Liver (tissue), 9 donors: ENCODE results near the gene SLC25A21. TPM values are rescaled to one million over a fixed set of nuclear protein-coding genes. Genes with fewer than 3 reads are reported as not detected.

Experiments used
- DNase-seq: peaks from one replicate; pipeline ENCODE4 v3.0.0-alpha.2; 2017; ENCODE audit warnings: low spot score
- H3K27ac ChIP-seq, 2 donors: one replicate each; pipeline ENCODE4 v1.7.0; 2013; ENCODE audit warnings: inconsistent platforms in 2 of 2, low read length in 2 of 2, control low read depth in 1 of 2, low read depth in 1 of 2, mild to moderate bottlenecking in 1 of 2
- H3K27me3 ChIP-seq, 4 donors: one replicate each; pipeline versions ENCODE4 v1.6.1 to v1.7.0; 2013; ENCODE audit warnings: low read length in 3 of 4, inconsistent platforms in 1 of 4, mild to moderate bottlenecking in 1 of 4, moderate library complexity in 1 of 4; ENCODE audit not compliant: control insufficient read depth in 4 of 4, insufficient read depth in 4 of 4
- H3K36me3 ChIP-seq, 4 donors: one replicate each; pipeline versions ENCODE4 v1.6.1 to v1.7.0; 2013; ENCODE audit warnings: low read length in 3 of 4, mild to moderate bottlenecking in 3 of 4, low read depth in 1 of 4, moderate library complexity in 1 of 4; ENCODE audit not compliant: control insufficient read depth in 4 of 4, insufficient read depth in 3 of 4
- H3K4me1 ChIP-seq, 4 donors: one replicate each; pipeline versions ENCODE4 v1.6.1 to v1.7.0; 2013; ENCODE audit warnings: low read length in 3 of 4, mild to moderate bottlenecking in 3 of 4, moderate library complexity in 1 of 4; ENCODE audit not compliant: control insufficient read depth in 4 of 4, insufficient read depth in 4 of 4
- H3K4me3 ChIP-seq, 3 donors: one replicate each; pipeline versions ENCODE4 v1.6.1 to v1.7.0; 2013; ENCODE audit warnings: low read length in 3 of 3, control low read depth in 1 of 3, low read depth in 1 of 3, mild to moderate bottlenecking in 1 of 3
- H3K9ac ChIP-seq, 2 donors: one replicate each; pipeline ENCODE4 v1.7.0; 2013; ENCODE audit warnings: low read length in 2 of 2, mild to moderate bottlenecking in 2 of 2, moderate library complexity in 2 of 2, control low read depth in 1 of 2, low read depth in 1 of 2
- H3K9me3 ChIP-seq, 4 donors: one replicate each; pipeline versions ENCODE4 v1.6.1 to v1.7.0; 2013; ENCODE audit warnings: low read length in 3 of 4; ENCODE audit not compliant: control insufficient read depth in 4 of 4
- EGR1 ChIP-seq, 2 donors: IDR thresholded peaks; 2 replicates each; pipeline ENCODE4 v1.6.1; 2016 to 2018; ENCODE audit warnings: antibody characterized with exemption in 2 of 2, low read depth in 2 of 2
- FOXA2 ChIP-seq: IDR thresholded peaks from 2 replicates; pipeline ENCODE4 v1.6.1; 2016; ENCODE audit warnings: antibody characterized with exemption
- HNF4A ChIP-seq, 2 donors: conservative IDR thresholded peaks; 2 replicates each; pipeline ENCODE4 v1.6.1; 2016; ENCODE audit warnings: antibody characterized with exemption in 2 of 2, mild to moderate bottlenecking in 2 of 2
- HNF4G ChIP-seq: IDR thresholded peaks from 2 replicates; pipeline ENCODE4 v1.6.1; 2016; ENCODE audit warnings: antibody characterized with exemption
- NR2F2 ChIP-seq: IDR thresholded peaks from 2 replicates; pipeline ENCODE4 v1.6.1; 2016; ENCODE audit warnings: antibody characterized with exemption
- TAF1 ChIP-seq: conservative IDR thresholded peaks from 2 replicates; pipeline ENCODE4 v1.6.1; 2016; ENCODE audit warnings: antibody characterized with exemption, mild to moderate bottlenecking
- YY1 ChIP-seq: IDR thresholded peaks from 2 replicates; pipeline ENCODE4 v1.6.1; 2016; ENCODE audit warnings: antibody characterized with exemption, mild to moderate bottlenecking
- ZBTB33 ChIP-seq: IDR thresholded peaks from 2 replicates; pipeline ENCODE4 v1.6.1; 2016; ENCODE audit warnings: antibody characterized with exemption
- WGBS: extraction: QIAGEN DNeasy Blood & Tissue Kit; methylation state at CpG from one replicate; pipeline ENCODE4 v1.1.7; 2013; 5-methylcytosine and 5-hydroxymethylcytosine counted together
- polyA plus RNA-seq, 2 donors: library from polyadenylated mRNA; stranded (reverse) in 1 of 2; unstranded in 1 of 2; fragments of 200-250 nt in 1 of 2; fragments of >200 nt in 1 of 2; fragmentation: Nextera tagmentation in 1 of 2; extraction: Ambion mirVana in 1 of 2; gene quantifications; one replicate each; pipeline versions ENCODE4 v1.2.1 to v1.2.3, GENCODE V29; 2013 to 2015
- total RNA-seq, 2 donors: library from RNA; depleted of rRNA; stranded (reverse); fragments of >200 nt; gene quantifications; one replicate each; pipeline ENCODE4 v1.2.3, GENCODE V29; 2014
- TF ChIP-seq, protein P1 (sequence below): IDR thresholded peaks from 2 replicates; pipeline ENCODE4 v1.6.1; 2016; ENCODE audit warnings: antibody characterized with exemption, mild to moderate bottlenecking
- TF ChIP-seq, protein P2 (sequence below): fragments of 150-350 bp; IDR thresholded peaks from 2 replicates; pipeline ENCODE4 v1.5.1; 2017; ENCODE audit warnings: improper control_type of control experiment, low read depth, low read length; ENCODE audit not compliant: missing input control
- donor health status: healthy.
- donor health status: healthy.
- donor health status: healthy.
- donor health status: healthy.
- donor health status: healthy.

Gene SLC25A21
- total and polyA plus RNA-seq, 4 donors: 0.13 to 24.3 (median 0.23) TPM

DNA sequence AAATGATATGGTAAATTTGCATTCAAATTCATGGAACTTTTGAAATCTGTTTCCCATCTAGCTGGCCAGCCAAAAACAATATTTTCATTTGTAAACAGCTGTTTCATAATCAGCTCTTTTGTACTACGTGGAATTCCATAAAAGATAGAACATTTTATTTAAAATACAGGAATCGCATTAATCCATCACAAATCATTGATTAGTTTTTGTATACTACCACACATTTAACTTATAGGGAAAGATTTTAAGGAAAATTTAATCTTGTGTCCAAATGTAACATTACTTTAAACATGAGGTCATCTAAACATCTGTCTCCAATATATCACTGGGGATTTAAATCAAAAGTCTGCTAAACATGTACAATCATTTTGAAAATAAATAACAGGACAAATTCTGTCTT, 33.5 kb downstream of the SLC25A21 start:
- Histone ChIP-seq H3K36me3 (no peaks in the 10 kb centered on the region), H3K9me3 (no peaks in the 10 kb centered on the region), H3K4me3 (no peak overlapping the region), H3K27ac (no peak overlapping the region), H3K4me1 (no peaks in the 10 kb centered on the region), H3K9ac (no peak overlapping the region), H3K27me3 (no peaks in the 10 kb centered on the region)
- 67% methylated on average over 2 of the region's 2 CpGs for WGBS
- TF ChIP-seq EGR1 (IDR thresholded peaks at IDR 0.05; ENCODE audit: low read depth in 2 of 2) (no peak), HNF4A (conservative IDR thresholded peaks at IDR 0.05) (no peak), YY1 (no peak), FOXA2 (no peak)
- TF ChIP-seq, protein P1, sequence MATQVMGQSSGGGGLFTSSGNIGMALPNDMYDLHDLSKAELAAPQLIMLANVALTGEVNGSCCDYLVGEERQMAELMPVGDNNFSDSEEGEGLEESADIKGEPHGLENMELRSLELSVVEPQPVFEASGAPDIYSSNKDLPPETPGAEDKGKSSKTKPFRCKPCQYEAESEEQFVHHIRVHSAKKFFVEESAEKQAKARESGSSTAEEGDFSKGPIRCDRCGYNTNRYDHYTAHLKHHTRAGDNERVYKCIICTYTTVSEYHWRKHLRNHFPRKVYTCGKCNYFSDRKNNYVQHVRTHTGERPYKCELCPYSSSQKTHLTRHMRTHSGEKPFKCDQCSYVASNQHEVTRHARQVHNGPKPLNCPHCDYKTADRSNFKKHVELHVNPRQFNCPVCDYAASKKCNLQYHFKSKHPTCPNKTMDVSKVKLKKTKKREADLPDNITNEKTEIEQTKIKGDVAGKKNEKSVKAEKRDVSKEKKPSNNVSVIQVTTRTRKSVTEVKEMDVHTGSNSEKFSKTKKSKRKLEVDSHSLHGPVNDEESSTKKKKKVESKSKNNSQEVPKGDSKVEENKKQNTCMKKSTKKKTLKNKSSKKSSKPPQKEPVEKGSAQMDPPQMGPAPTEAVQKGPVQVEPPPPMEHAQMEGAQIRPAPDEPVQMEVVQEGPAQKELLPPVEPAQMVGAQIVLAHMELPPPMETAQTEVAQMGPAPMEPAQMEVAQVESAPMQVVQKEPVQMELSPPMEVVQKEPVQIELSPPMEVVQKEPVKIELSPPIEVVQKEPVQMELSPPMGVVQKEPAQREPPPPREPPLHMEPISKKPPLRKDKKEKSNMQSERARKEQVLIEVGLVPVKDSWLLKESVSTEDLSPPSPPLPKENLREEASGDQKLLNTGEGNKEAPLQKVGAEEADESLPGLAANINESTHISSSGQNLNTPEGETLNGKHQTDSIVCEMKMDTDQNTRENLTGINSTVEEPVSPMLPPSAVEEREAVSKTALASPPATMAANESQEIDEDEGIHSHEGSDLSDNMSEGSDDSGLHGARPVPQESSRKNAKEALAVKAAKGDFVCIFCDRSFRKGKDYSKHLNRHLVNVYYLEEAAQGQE: no peak
- DNase-seq: no peak

GRCh38 chr14:37133284-37133913, 39.0 kb downstream of the SLC25A21 start:
- H3K4me3 ChIP-seq: no peak overlapping the region
- H3K4me1 ChIP-seq: no peaks in the 10 kb centered on the region
- WGBS: 86% methylated on average over 3 of the region's 3 CpGs
- H3K9me3 ChIP-seq: no peaks in the 10 kb centered on the region
- H3K27me3 ChIP-seq: no peaks in the 10 kb centered on the region
- no peak for DNase-seq
- H3K36me3 ChIP-seq: no peaks in the 10 kb centered on the region
- no peak overlapping the region for H3K27ac ChIP-seq
- no peak overlapping the region for H3K9ac ChIP-seq
- no peak for TF ChIP-seq HNF4G

GRCh38 chr14:37131205-37131604, 41.2 kb downstream of the SLC25A21 start:
- H3K27me3 ChIP-seq: no peaks in the 10 kb centered on the region
- no peaks in the 10 kb centered on the region for H3K4me1 ChIP-seq
- TF ChIP-seq YY1: no peak
- TF ChIP-seq, protein P2, sequence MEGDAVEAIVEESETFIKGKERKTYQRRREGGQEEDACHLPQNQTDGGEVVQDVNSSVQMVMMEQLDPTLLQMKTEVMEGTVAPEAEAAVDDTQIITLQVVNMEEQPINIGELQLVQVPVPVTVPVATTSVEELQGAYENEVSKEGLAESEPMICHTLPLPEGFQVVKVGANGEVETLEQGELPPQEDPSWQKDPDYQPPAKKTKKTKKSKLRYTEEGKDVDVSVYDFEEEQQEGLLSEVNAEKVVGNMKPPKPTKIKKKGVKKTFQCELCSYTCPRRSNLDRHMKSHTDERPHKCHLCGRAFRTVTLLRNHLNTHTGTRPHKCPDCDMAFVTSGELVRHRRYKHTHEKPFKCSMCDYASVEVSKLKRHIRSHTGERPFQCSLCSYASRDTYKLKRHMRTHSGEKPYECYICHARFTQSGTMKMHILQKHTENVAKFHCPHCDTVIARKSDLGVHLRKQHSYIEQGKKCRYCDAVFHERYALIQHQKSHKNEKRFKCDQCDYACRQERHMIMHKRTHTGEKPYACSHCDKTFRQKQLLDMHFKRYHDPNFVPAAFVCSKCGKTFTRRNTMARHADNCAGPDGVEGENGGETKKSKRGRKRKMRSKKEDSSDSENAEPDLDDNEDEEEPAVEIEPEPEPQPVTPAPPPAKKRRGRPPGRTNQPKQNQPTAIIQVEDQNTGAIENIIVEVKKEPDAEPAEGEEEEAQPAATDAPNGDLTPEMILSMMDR: no peak
- no peak for TF ChIP-seq NR2F2
- no peak for TF ChIP-seq ZBTB33
- no peak for TF ChIP-seq FOXA2
- no peak for TF ChIP-seq TAF1
- no peak for TF ChIP-seq HNF4G
- 74% methylated on average over 2 of the region's 2 CpGs for WGBS
- H3K9ac ChIP-seq: no peak overlapping the region
- H3K36me3 ChIP-seq: no peaks in the 10 kb centered on the region
- no peak overlapping the region for H3K4me3 ChIP-seq
- DNase-seq: no peak
- no peaks in the 10 kb centered on the region for H3K9me3 ChIP-seq
- no peak overlapping the region for H3K27ac ChIP-seq
